Heart left ventricle (tissue), 16 donors: ENCODE measurements around the gene TDRD9. TPM values are rescaled to one million over a fixed set of nuclear protein-coding genes. Genes with fewer than 3 reads are reported as not detected.

Experiments used
- ATAC-seq, 4 donors: fragments of 200-7000 bp; cut with Tn5 transposase; one replicate each; pipeline ENCODE4 v1.9.1; 2020 to 2022; ENCODE audit warnings: moderate library complexity in 4 of 4, mild to moderate bottlenecking in 3 of 4, moderate number of reproducible peaks in 1 of 4
- DNase-seq, 5 donors: peaks; one replicate each; pipeline ENCODE4 v3.0.0-alpha.2; 2020
- H3K27ac ChIP-seq, 12 donors: fragments of 200-600 bp; sonication (generic) in 4 of 12; one replicate each; pipeline versions ENCODE4 v1.5.0 to v1.8.0; 2016 to 2022; ENCODE audit warnings: mild to moderate bottlenecking in 2 of 12
- H3K27me3 ChIP-seq, 9 donors: fragments of 200-600 bp; sonication (generic) in 2 of 9; one replicate each; pipeline versions ENCODE4 v1.5.1 to v1.8.0; 2016 to 2022; ENCODE audit warnings: mild to moderate bottlenecking in 3 of 9
- H3K36me3 ChIP-seq, 9 donors: fragments of 200-600 bp; sonication (generic) in 2 of 9; one replicate each; pipeline versions ENCODE4 v1.5.0 to v1.8.0; 2018 to 2022; ENCODE audit warnings: mild to moderate bottlenecking in 2 of 9
- H3K4me1 ChIP-seq, 12 donors: fragments of 200-600 bp; sonication (generic) in 4 of 12; one replicate each; pipeline versions ENCODE4 v1.5.0 to v1.8.0; 2016 to 2022; ENCODE audit warnings: mild to moderate bottlenecking in 3 of 12
- H3K4me3 ChIP-seq, 12 donors: fragments of 200-600 bp; sonication (generic) in 4 of 12; one replicate each; pipeline versions ENCODE4 v1.5.0 to v1.8.0; 2017 to 2022; ENCODE audit warnings: mild to moderate bottlenecking in 9 of 12, moderate library complexity in 4 of 12
- H3K9me3 ChIP-seq, 12 donors: fragments of 200-600 bp; sonication (generic) in 4 of 12; one replicate each; pipeline versions ENCODE4 v1.5.0 to v1.8.0; 2016 to 2022; ENCODE audit warnings: mild to moderate bottlenecking in 1 of 12
- CTCF ChIP-seq, 12 donors: fragments of 200-600 bp; sonication (generic) in 4 of 12; IDR thresholded peaks; one replicate each; pipeline versions ENCODE4 v1.5.0 to v1.8.0; 2018 to 2022; ENCODE audit warnings: antibody characterized with exemption in 12 of 12, mild to moderate bottlenecking in 5 of 12
- POLR2A ChIP-seq, 2 donors: fragments of 450-650 bp; IDR thresholded peaks; one replicate each; pipeline ENCODE4 v1.6.1; 2017; ENCODE audit warnings: antibody characterized with exemption in 2 of 2, mild to moderate bottlenecking in 2 of 2, moderate library complexity in 2 of 2
- WGBS, 4 donors: extraction: QIAGEN DNeasy Blood & Tissue Kit in 2 of 4; methylation state at CpG; one replicate each; pipeline versions ENCODE4 v1.1.5 to v1.1.7; 2013 to 2018; 5-methylcytosine and 5-hydroxymethylcytosine counted together
- intact Hi-C, 10 donors: fragments of 100-400 bp; cut with DNase I; formaldehyde crosslinking; loops; one replicate each; pipeline versions ENCODE4 v1.11.1 to v1.14.2; 2022
- polyA plus RNA-seq, 2 donors: library from polyadenylated mRNA; stranded (reverse); fragments of 200-250 nt; gene quantifications; one replicate each; pipeline ENCODE4 v1.2.3, GENCODE V29; 2013
- total RNA-seq, 9 donors: library from RNA; depleted of rRNA in 2 of 9; stranded (reverse); fragments of >200 nt in 2 of 9; fragmentation: NEBNext Ultra II Directional in 3 of 9; extraction: Animal tissue kit (Norgen Biotek cat#: 25700) in 3 of 9; gene quantifications; one replicate each; pipeline versions ENCODE4 v1.1.0 to v1.2.4, GENCODE V29; 2016 to 2023
- donor health status: ischemic (EF 13 %, LVEDD 7.1; RV severe dilation, severe dysfunction).
- donor health status: healthy with polysubstance abuse.
- donor health status: DM: no; HTN: yes; CAD: no.
- donor health status: DM: no; HTN: no; CAD: no.
- donor health status: ischemic (EF 25% LVEDD 6.9; RV normal size, moderate dysfunction).
- donor health status: ischemic (EF 25% LVEDD 5.7; RV mildly dilated, moderate dysfunction).
- donor health status: healthy.
- donor health status: DM: yes; HTN: yes; CAD: no.
- donor health status: ischemic (EF 35%, LVEDD 5.7; RV mildly dilated, moderate dysfunction).
- donor health status: nonischemic (EF 11% LVEDD 7.7; RV severe dilation, severe dysfunction).
- donor health status: DM: yes; HTN: yes; CAD: no.
- donor health status: PGD.
- donor health status: ischemic (EF 29% LVEDD 5.4; RV normal size, mild dysfunction).
- donor health status: nonischemic (EF 23%, LVEDD 6.1; RV moderate dilation, normal function).

The TDRD9 gene
- total and polyA plus RNA-seq, 11 donors, result 1.1 to 9.6 (median 2.1) TPM

DNA sequence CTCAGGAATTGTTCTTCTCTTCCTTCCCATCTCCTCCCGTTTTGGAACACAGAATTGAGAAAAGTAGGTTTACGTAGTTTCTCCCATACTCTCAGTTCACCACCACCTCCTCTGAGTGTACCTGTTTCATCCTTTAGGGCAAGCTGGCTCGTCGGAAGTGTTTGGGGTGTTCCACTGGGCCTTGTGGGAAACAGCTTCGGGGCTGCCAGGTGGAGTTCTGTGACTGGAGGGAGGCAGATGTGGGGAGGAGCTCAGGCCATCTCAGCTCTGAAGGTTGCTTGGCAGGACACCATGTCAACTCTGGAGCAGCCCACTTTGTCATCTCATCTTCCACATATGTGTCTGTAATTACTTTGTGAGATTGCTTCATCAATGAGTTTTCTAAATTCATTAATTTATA is 67.6 kb downstream of the TDRD9 start:
- TF ChIP-seq CTCF (IDR thresholded peaks at IDR 0.05) (no peak), POLR2A (IDR thresholded peaks at IDR 0.05) (no peak)
- H3K36me3 ChIP-seq, result no peaks in the 10 kb centered on the region
- peaks cover 0 to 9% (median 0%) of the 10 kb centered on the region in 9 donors for H3K27me3 ChIP-seq
- whole genome bisulfite sequencing, 4 donors, result 59 to 79% (median 74%) methylated on average over 5 of the region's 5 CpGs
- intact Hi-C loops, result no loop called here
- no peaks in the 10 kb centered on the region for H3K4me1 ChIP-seq
- ATAC-seq, result no peak
- no peak overlapping the region for H3K4me3 ChIP-seq
- H3K27ac ChIP-seq, result no peak overlapping the region
- no peak for DNase-seq
- H3K9me3 ChIP-seq, result no peaks in the 10 kb centered on the region

DNA sequence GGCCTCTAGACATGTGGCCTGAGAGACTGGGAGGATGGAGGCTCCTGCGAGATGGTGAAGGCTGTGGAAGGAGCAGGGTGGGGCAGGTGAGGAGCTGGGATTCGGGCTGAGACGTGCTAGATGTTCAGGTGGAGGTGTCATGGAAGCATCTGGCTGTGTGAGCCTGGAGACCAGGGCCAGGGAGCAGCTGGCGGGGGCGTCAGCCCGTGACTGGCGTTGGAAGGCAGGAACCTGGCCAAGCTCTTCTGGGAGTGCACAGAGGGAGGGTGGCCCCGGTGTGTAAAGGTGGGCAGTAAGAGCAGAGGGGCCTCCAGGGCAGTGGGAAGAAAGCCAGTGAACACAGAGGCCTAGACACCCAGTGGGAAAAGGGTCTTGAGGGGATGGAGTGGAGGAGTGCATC is 69.1 kb downstream of the TDRD9 start:
- Histone ChIP-seq H3K4me1 (no peaks in the 10 kb centered on the region), H3K27ac (no peak overlapping the region), H3K36me3 (no peaks in the 10 kb centered on the region), H3K27me3 (peaks cover 0 to 9% (median 0%) of the 10 kb centered on the region in 9 donors), H3K4me3 (no peak overlapping the region), H3K9me3 (no peaks in the 10 kb centered on the region)
- 72 to 86% (median 81%) methylated on average over 8 of the region's 8 CpGs for WGBS, 4 donors
- DNase-seq (no peak), ATAC-seq (no peak)
- intact Hi-C loops, result no loop called here
- TF ChIP-seq POLR2A (IDR thresholded peaks at IDR 0.05), result no peak
- no peak for TF ChIP-seq CTCF (IDR thresholded peaks at IDR 0.05)

DNA sequence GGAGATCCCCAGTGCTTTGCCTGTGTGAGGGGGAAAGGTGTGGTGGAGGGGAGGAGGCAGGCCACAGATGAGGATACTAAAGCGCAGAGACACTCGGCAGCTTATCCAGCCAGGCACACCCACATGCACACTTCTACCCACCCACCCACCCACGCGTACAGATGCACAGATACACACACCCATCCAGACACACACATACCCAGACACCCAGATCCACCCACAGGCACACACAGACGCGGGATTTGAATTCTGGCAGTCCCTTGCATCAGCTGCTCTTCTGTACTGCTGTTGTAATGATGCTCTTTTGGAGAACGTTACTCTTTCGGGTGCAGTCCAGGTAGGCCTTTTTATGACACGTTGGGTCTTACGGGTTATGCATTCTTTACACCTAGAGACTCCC is 69.8 kb downstream of the TDRD9 start:
- Histone ChIP-seq H3K4me3 (no peak overlapping the region), H3K36me3 (no peaks in the 10 kb centered on the region), H3K27ac (no peak overlapping the region), H3K9me3 (no peaks in the 10 kb centered on the region), H3K27me3 (peaks cover 0 to 9% (median 0%) of the 10 kb centered on the region in 9 donors), H3K4me1 (no peaks in the 10 kb centered on the region)
- no peak for TF ChIP-seq POLR2A (IDR thresholded peaks at IDR 0.05)
- TF ChIP-seq CTCF (IDR thresholded peaks at IDR 0.05), result no peak
- WGBS, 4 donors, result 86 to 91% (median 89%) methylated on average over 9 to 10 of the region's 10 CpGs
- ATAC-seq (no peak), DNase-seq (no peak)
- intact Hi-C loops, result no loop called here

GRCh38 chr14:103999795-104000440 is 71.7 kb downstream of the TDRD9 start:
- WGBS, 4 donors, result 87 to 92% (median 90%) methylated on average over 7 of the region's 7 CpGs
- Histone ChIP-seq H3K36me3 (no peaks in the 10 kb centered on the region), H3K4me3 (no peak overlapping the region), H3K4me1 (no peaks in the 10 kb centered on the region), H3K27ac (no peak overlapping the region), H3K9me3 (no peaks in the 10 kb centered on the region), H3K27me3 (no peaks in the 10 kb centered on the region)
- no peak for TF ChIP-seq POLR2A (IDR thresholded peaks at IDR 0.05)
- TF ChIP-seq CTCF (IDR thresholded peaks at IDR 0.05), result no peak
- ATAC-seq (no peak), DNase-seq (no peak)
- intact Hi-C loops, result no loop called here
